ENCODE measurements around the gene RNF152. TPM values are rescaled to one million over a fixed set of nuclear protein-coding genes. Genes with fewer than 3 reads are reported as not detected.
A peak's percentile ranks its signal among the peaks of the same experiment; 100 is the strongest.

Gene RNF152
- total and polyA plus RNA-seq, 2 of the 13 experiments (the other 11 are each of a cell fraction or from before 2014, with no cell fraction given), result 0.04 TPM; not detected in 1

GRCh38 chr18:61894751-61895524 is 2.1 kb upstream of the RNF152 start:
- no peak for FAIRE-seq
- H3K4me1 ChIP-seq (ENCODE audit: insufficient read depth, low read length), result no peaks in the 10 kb centered on the region
- intact Hi-C loops (cut with micrococcal nuclease; ENCODE audit: unreplicated experiment) (no loop called here), in situ Hi-C loops (cut with HindIII; ENCODE audit: extremely low pct_ligation_motif_present, low pct_unique_long_range_greater_than_20kb) (no loop called here)
- no peaks in the 10 kb centered on the region for H4K20me1 ChIP-seq (ENCODE audit: insufficient read depth, low read length)
- no peaks in the 10 kb centered on the region for H3K9me3 ChIP-seq (ENCODE audit: low read length)
- no peaks in the 10 kb centered on the region for H3K79me2 ChIP-seq (ENCODE audit: insufficient read depth, low read length)
- H3K4me3 ChIP-seq (replicated peaks in 1 of 3; ENCODE audit: insufficient read depth in 1 of 3, low read depth in 2 of 3, low read length in 3 of 3), result peak overlapping the region; percentile 49 to 63 (median 49); a peak in 4 of 6 replicates
- no peak overlapping the region for H3K4me2 ChIP-seq (ENCODE audit: low read depth, low read length)
- H3K27me3 ChIP-seq (ENCODE audit: control insufficient read depth in 1 of 2, insufficient read depth in 2 of 2, low read length in 2 of 2), result peaks cover 6 to 38% of the 10 kb centered on the region in 2 experiments
- ChIA-PET CTCF (ENCODE audit: low intra/inter-chr PET ratio, low total read pairs) (no interaction called here), POLR2A (no interaction called here)
- no peak overlapping the region for H2AFZ ChIP-seq (ENCODE audit: low read length)
- DNase-seq (ENCODE audit: low spot score), result no peak
- no peak overlapping the region for H3K27ac ChIP-seq (ENCODE audit: extremely low read length, insufficient read depth, low read length)
- no peak for ATAC-seq
- no peak overlapping the region for H3K9ac ChIP-seq (ENCODE audit: insufficient read depth, low read depth, low read length)
- no TSS peak for BruUV-seq (replicated peaks)
- H3K36me3 ChIP-seq (replicated peaks in 1 of 2; ENCODE audit: control insufficient read depth in 1 of 2, insufficient read depth in 2 of 2, low read length in 2 of 2), result no peaks in the 10 kb centered on the region
- 59% methylated on average over 27 of the region's 28 CpGs for WGBS (ENCODE audit: low lambda C conversion rate)
- TF ChIP-seq FOXJ3 (CRISPR knock-in tag; IDR thresholded peaks at IDR 0.05; ENCODE audit: borderline replicate concordance), result no peak
- no peak for TF ChIP-seq PCBP1 (IDR thresholded peaks at IDR 0.05; ENCODE audit: borderline replicate concordance, low read depth, low read length)
- TF ChIP-seq TARDBP (CRISPR knock-in tag; IDR thresholded peaks at IDR 0.05), result no peak
- TF ChIP-seq ZBTB40 (IDR thresholded peaks at IDR 0.05), result no peak
- no peak for TF ChIP-seq ZBTB40 (CRISPR knock-in tag; IDR thresholded peaks at IDR 0.05)
- TF ChIP-seq ZNF24 (IDR thresholded peaks at IDR 0.05), result no peak
- TF ChIP-seq MAZ (IDR thresholded peaks at IDR 0.05; ENCODE audit: borderline replicate concordance, low read depth, low read length), result no peak
- TF ChIP-seq MAZ (CRISPR knock-in tag; IDR thresholded peaks at IDR 0.05; ENCODE audit: low read depth), result no peak
- no peak for TF ChIP-seq FOXP4 (CRISPR knock-in tag; IDR thresholded peaks at IDR 0.05)
- TF ChIP-seq KAT2B (IDR thresholded peaks at IDR 0.05; ENCODE audit: borderline replicate concordance, low read depth, low read length), result no peak
- no peak for TF ChIP-seq RARA (CRISPR knock-in tag; IDR thresholded peaks at IDR 0.05)
- TF ChIP-seq CBFB (CRISPR knock-in tag; IDR thresholded peaks at IDR 0.05), result no peak
- TF ChIP-seq ZNF878 (CRISPR knock-in tag; IDR thresholded peaks at IDR 0.05), result no peak
- TF ChIP-seq KDM4B (CRISPR knock-in tag; IDR thresholded peaks at IDR 0.05), result no peak
- TF ChIP-seq RAD21 (CRISPR knock-in tag; IDR thresholded peaks at IDR 0.05), result no peak
